ENCODE data around the gene TSSK2.

The TSSK2 gene

GRCh38 chr22:19125011-19125410 is 6.1 kb upstream of the TSSK2 start:
- no peak for DNase-seq (ENCODE audit: low read depth)

GRCh38 chr22:19125474-19126308 is 5.4 kb upstream of the TSSK2 start:
- DNase-seq (ENCODE audit: low read depth): no peak

- no peak for DNase-seq (ENCODE audit: low read depth)
Observed at GRCh38 chr22:19126309-19127273, 4.5 kb upstream of the TSSK2 start.

DNA sequence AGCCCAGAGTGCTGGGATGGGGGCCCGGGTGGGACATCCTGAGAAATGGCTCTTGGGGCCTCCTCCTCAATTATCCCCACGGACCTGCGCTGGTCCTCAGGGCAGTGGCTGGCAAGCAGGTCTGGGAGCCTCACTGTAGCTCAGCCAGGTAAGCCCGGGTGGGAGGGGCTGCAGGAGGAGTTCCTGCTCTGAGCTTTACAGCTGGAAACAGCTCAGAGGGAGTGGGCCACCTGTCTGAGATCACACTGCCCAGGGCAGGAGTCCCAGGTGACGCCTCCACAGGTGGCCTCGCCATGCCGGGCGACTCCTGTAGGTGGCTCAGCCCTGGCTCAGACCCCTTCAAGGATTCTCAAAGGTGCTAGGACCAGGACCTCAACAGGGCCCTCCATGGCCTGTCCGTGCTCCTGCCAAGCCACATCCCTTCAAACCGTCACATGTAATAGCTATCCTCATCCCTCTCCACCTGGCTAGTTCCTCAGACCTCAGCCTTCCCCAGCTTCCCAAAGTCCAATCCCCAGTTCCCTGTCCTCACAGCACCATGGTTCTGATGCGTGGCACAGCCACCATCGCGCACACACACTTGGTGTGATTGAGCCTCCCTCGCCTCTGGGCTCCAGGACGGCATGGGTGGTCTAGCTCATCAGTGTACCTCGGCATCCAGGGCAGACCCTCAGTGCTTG is 3.6 kb upstream of the TSSK2 start:
- no peak for DNase-seq (ENCODE audit: low read depth)

- no peak for DNase-seq (ENCODE audit: low read depth)
Observed at GRCh38 chr22:19128009-19128401, 3.1 kb upstream of the TSSK2 start.

DNA sequence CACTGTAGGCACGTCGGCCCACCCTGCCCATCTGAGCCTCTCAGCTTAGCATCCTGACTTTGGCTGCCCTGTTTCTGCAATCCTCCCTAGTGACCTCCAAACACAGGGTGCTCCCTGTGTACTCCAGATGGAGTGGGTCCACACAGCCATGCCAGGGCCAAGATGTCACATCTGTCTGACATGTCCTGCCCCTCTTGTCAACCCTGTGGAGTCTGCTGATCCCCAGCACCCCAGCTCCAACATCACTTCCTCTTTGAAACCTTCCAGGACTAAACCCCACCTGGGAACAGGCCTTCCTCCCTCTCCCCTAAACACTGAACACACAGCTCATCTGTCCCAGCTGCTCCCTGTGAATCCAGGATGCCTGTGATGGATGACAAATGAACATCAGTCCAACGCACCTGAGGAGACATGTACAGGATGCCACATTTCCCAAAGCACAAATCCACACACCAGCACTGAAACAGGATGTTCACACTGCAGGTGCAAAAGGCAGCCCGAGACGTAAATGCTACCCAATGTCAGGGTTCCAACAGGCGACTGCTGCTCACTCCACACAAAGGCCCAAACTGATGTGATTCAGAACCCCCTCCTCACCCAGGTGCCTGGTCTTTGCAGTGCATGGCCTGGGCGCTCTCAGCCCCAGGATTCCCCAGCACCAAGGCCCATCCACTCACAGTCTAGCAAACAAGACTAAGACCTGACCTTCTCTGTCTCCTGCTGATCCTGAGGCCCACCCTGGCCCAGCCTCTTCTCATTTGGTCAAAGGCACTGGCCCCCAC is 2.0 kb upstream of the TSSK2 start:
- no peak for DNase-seq (ENCODE audit: low read depth)

DNA sequence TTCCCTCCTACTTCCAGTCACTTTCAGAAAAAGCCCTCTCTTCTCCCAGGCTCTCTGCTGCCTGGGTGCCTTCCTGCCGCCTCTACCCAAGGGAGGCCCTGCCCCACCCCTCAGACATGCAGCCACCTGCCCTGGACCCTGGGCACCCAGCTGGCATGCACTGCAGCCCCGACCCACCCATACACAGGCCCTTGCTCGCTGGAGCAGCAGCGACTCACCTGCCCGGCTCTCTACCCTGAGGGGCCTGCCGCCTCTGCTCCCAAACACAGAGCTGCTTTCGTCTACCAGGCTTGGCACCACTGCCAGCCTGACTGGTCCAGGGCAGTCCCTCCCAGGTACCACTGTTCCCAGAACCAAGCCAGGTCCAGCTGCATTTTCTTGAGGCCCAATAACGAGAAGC is 1.2 kb upstream of the TSSK2 start:
- no peak for DNase-seq (ENCODE audit: low read depth)

DNA sequence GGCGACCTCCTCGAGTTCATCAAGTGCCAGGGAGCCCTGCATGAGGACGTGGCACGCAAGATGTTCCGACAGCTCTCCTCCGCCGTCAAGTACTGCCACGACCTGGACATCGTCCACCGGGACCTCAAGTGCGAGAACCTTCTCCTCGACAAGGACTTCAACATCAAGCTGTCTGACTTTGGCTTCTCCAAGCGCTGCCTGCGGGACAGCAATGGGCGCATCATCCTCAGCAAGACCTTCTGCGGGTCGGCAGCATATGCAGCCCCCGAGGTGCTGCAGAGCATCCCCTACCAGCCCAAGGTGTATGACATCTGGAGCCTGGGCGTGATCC is 542 bp downstream of the TSSK2 start:
- no peak for DNase-seq (ENCODE audit: low read depth)

DNA sequence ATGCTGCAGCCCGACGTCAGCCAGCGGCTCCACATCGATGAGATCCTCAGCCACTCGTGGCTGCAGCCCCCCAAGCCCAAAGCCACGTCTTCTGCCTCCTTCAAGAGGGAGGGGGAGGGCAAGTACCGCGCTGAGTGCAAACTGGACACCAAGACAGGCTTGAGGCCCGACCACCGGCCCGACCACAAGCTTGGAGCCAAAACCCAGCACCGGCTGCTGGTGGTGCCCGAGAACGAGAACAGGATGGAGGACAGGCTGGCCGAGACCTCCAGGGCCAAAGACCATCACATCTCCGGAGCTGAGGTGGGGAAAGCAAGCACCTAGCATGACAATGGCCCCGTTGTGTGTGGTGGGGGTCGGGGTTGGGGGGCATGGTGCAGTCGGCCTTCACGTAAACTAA is 1.0 kb downstream of the TSSK2 start:
- DNase-seq (ENCODE audit: low read depth): no peak

DNA sequence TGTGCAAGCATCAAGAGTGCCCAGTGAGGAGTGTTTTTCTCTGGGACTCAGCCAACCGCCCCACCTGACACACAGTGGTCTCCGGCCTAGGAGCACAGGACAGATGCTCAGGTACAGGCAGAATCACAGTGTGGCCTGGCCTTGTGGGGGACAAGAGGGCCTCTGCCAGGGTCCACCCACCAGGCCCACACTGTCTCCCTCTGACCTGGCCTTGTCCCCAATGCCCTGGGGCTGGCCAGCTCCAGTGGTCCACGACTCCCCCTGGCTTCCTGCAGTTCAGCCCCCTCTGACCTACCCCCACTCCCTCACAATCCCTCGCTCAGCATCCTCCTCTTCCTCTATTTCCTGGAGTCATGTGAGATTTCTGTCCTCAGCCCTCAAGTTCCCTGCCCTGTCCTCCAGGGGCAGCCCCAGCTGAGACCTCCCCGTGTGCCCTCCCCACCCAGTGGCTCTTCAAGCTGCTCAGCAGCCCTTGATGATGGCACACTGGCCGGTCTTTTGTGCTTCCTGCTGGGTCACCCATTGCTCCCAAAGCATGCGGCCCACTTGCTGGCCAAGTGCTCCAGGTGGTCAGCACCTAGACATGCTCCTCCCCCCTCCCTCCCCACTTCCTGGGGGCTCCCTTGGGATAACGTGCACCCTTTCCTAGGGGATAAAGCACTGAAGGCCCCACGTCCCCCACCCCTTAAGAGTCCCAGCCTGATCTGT is 1.7 kb downstream of the TSSK2 start:
- no peak for DNase-seq (ENCODE audit: low read depth)

DNA sequence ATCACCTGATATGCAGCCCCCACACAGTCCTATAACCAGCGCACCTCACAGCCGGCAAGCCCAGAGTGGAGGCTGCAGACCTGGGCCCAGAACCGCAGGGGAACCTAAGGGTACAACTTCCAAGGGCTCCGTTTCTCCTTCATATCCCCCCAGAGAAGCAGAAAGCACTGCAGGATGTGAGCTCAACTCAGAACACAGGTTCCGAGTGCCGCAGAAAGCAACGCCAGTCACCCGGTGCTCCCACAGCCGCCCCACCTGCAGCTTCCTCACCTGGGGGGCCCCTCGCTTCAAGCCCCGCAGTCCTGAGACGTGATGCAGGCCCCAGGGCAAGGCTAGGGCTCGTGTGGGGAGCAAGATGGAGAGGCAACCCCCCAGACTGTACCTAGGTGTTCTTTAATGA is 2.5 kb downstream of the TSSK2 start:
- DNase-seq (ENCODE audit: low read depth): no peak

DNA sequence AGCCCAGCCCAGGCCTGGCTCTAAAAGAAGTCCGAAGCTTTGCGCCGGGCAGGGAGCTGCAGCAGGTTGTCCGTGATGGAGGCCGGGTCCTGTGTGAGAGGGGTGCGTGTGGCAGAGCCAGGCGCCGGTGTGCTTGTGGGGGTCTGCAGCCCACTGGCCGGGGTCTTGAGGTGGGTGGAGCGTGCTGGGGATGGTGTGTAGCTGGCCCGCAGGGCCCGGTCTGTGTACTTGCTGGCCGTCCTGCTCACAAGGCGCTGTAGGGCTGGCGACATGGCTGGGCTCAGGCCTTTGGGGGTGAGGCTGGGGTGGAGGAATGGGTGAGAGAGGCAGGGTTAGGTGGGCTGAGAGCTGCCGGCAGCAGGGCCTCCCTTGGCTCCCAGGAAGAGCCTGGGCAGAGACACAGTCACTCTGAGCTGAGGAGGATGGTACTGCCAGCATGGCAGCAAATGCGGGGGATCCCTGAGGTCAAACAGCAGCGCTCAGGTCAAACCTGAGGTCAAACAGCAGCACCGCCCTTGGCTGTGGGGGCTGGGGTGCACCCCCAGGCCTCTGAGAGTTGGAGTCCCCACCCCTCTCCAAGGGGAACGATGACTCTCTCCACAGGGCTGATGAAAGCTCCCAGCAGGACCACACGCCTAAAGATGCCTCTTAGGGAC is 3.2 kb downstream of the TSSK2 start:
- no peak for DNase-seq (ENCODE audit: low read depth)

GRCh38 chr22:19134874-19135273 is 3.8 kb downstream of the TSSK2 start:
- DNase-seq (ENCODE audit: low read depth): no peak

GRCh38 chr22:19136915-19137314 is 5.8 kb downstream of the TSSK2 start:
- no peak for DNase-seq (ENCODE audit: low read depth)

DNA sequence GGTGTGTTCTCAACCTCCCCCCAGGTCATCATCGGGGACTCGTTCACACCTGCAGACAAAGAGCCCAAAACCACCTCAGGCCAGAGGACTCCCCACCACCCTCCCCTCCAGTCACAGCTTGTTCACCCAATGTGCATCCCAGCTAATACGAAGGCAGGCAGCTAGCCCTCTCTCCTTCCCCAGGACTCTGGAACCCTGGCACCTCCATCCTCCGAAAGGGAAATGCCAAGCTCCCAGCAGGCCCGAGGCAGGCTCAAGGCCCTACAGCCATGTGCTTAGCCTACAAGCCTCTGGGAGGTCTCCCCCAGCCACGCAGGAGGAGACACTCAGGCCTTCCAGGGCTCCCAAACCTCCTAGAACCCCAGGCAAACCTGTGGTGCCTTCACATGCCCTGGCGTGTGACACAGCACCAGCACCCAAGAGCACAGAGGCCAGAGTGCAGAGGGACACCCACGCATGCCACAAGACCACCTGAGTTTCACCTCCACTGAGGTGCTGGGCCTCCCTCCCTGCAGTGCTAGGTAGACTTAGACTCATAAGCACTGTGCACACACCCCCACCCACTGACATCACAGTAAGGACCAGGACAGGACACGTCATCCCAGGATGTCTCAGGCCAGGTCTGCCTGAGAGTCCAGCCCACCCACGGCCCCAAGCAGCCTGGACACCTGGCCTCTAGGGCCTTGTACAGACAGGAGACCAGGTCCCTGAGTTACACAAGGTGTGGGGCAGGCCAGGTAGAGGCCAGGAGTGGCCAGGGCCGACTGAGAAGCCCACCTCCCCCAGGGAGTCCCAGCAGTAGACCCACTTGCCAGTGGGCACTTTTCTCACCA is 6.5 kb downstream of the TSSK2 start:
- no peak for DNase-seq (ENCODE audit: low read depth)

GRCh38 chr22:19138217-19139000 is 7.3 kb downstream of the TSSK2 start:
- DNase-seq (ENCODE audit: low read depth): no peak

DNA sequence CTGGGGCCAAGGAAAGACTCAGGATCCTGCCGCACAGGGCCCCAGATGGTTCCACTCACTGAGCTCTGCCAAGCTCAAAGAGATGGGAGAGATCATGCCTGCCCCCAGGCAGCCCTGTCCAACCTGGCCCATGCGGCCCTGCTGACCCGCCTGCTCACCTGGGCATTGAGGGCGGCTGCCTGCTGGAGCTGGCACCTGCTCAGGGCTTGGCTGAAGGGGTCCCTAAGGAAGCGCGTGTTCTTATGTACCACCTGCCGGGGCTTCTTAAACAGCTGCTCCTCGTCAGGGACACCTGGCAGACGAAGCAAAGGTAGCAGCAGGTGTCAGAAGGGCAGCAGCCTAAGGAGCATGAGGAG is 7.9 kb downstream of the TSSK2 start:
- DNase-seq (ENCODE audit: low read depth): no peak

GRCh38 chr22:19139974-19140373 is 8.9 kb downstream of the TSSK2 start:
- no peak for DNase-seq (ENCODE audit: low read depth)

DNA sequence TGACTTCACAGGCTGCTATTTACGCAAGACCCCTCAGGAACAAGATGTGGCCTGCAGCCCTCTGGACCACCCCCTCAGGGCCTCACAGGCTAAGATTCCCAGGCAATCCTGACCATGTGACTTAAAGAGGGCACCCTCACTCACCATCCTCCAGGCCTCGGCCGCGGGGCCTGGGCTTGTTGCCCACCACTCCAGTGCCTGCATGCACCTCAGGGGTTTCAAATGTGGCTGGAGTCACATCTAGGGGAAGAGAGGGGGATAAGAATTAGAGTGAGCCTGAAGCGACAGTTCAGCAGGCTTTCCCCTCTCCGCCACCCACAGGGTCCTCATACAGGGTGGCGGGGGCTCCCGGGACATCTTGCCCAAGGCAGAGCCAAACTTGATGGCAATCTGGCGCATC is 11.3 kb downstream of the TSSK2 start:
- no peak for DNase-seq (ENCODE audit: low read depth)

Measured in activated T-cell treated with anti-CD3 and anti-CD28 coated beads for 24 hours (primary cell).